ENCODE measurements around the gene LCN6.

DNA sequence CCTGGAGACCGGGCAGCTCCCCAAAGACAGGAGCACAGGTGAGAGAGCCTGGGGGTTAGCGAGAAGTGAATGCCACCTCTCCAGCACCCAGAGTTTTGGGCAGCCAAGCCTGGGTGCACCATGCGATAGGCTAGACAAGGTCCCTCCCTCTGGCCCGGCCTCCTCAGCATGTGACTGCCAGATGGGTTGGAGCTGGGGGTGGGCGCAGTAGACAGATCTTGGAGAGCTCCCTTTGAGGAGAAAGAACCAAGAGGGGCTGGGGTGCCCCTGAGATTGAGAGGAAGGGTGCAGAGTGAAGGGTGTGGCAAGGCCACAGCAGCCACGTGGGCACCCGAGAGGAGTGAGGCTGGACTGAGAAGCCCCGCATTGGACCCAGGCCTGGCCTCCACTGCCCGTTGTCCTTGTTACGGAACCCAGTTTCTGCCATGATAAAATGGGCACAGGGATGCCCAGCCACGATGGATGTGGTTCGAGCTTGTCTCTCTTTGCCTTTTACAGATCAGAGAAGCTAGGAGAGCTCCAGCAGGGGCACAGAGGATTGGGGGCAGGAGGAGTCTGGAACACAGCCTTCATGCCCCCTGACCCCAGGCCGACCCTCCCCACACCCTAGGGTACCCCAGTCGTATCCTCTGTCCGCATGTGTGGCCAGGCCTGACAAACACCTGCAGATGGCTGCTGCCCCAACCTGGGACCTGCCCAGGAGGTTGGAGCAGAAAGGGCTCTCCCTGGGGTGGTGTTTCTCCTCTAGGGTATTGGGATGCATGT is 44.2 kb upstream of the LCN6 start:
- TF ChIP-seq, protein P1, sequence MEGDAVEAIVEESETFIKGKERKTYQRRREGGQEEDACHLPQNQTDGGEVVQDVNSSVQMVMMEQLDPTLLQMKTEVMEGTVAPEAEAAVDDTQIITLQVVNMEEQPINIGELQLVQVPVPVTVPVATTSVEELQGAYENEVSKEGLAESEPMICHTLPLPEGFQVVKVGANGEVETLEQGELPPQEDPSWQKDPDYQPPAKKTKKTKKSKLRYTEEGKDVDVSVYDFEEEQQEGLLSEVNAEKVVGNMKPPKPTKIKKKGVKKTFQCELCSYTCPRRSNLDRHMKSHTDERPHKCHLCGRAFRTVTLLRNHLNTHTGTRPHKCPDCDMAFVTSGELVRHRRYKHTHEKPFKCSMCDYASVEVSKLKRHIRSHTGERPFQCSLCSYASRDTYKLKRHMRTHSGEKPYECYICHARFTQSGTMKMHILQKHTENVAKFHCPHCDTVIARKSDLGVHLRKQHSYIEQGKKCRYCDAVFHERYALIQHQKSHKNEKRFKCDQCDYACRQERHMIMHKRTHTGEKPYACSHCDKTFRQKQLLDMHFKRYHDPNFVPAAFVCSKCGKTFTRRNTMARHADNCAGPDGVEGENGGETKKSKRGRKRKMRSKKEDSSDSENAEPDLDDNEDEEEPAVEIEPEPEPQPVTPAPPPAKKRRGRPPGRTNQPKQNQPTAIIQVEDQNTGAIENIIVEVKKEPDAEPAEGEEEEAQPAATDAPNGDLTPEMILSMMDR (IDR thresholded peaks at IDR 0.05), result no peak
- TF ChIP-seq EP300 (IDR thresholded peaks at IDR 0.05) (no peak), POLR2A (IDR thresholded peaks at IDR 0.05) (no peak)
